Panc1 (cell line): Measurements from ENCODE around the gene MTF2. TPM values are rescaled to one million over a fixed set of nuclear protein-coding genes. Genes with fewer than 3 reads are reported as not detected.
"Not testable (repeated sequence)": the region's sequence is repeated elsewhere in the genome, so short reads cannot be mapped to it uniquely, and the experiment has no call there.

Experiments
- ATAC-seq: fragments of 200-7000 bp; cut with Tn5 transposase; 2 replicates; pipeline ENCODE4 v1.9.1; 2020; ENCODE audit warnings: mild to moderate bottlenecking, moderate library complexity
- BruUV-seq: library from RNA; stranded (reverse); fragments of 400-500 nt; replicated peaks from 2 replicates; lab custom pipeline; 2021; lab: Mats Ljungman, UMichigan
- CTCF ChIA-PET: fragments of 300-600 bp; sonication (Branson Sonifier 250); formaldehyde crosslinking; loops from one replicate; lab custom pipeline; 2022; ENCODE audit warnings: antibody characterized with exemption; lab: Charles Lee
- POLR2A ChIA-PET: fragments of 300-600 bp; sonication (Branson Sonifier 250); formaldehyde crosslinking; loops from one replicate; lab custom pipeline; 2022; ENCODE audit warnings: antibody characterized with exemption; lab: Charles Lee
- DNase-seq: peaks from one replicate; pipeline ENCODE4 v3.0.0-alpha.2; 2010; ENCODE audit warnings: low read depth, low spot score
- H3K27ac ChIP-seq: 2 replicates; pipeline ENCODE4 v1.5.1; 2011; ENCODE audit warnings: mild to moderate bottlenecking, low read length, inconsistent platforms
- H3K27me3 ChIP-seq: fragments of 200-500 bp; sonication (Bioruptor generic); 2 replicates; pipeline ENCODE4 v1.6.0; 2014; ENCODE audit warnings: low read length, inconsistent platforms; ENCODE audit not compliant: control insufficient read depth, insufficient read depth
- H3K36me3 ChIP-seq: fragments of 200-500 bp; sonication (Bioruptor generic); 2 replicates; pipeline ENCODE4 v1.5.1; 2014; ENCODE audit warnings: inconsistent platforms, mild to moderate bottlenecking, low read length, moderate library complexity; ENCODE audit not compliant: control insufficient read depth, insufficient read depth
- H3K4me1 ChIP-seq: 2 replicates; pipeline ENCODE4 v1.5.1; 2011; ENCODE audit warnings: inconsistent platforms, mild to moderate bottlenecking, low read length, moderate library complexity; ENCODE audit not compliant: control insufficient read depth, insufficient read depth
- H3K4me3 ChIP-seq, 2 experiments: 2 replicates each; pipeline ENCODE4 v1.5.1; 2011 to 2012; ENCODE audit warnings: low read depth in 2 of 2, low read length in 2 of 2, mild to moderate bottlenecking in 2 of 2, inconsistent platforms in 1 of 2, moderate library complexity in 1 of 2
- H3K9me3 ChIP-seq: fragments of 200-500 bp; sonication (Bioruptor generic); 2 replicates; pipeline ENCODE4 v1.5.1; 2014; ENCODE audit warnings: low read depth, mild to moderate bottlenecking, inconsistent platforms, low read length, moderate library complexity; ENCODE audit not compliant: control insufficient read depth, insufficient read depth
- POLR2AphosphoS5 ChIP-seq: IDR thresholded peaks from 2 replicates; pipeline ENCODE4 v1.6.1; 2012; ENCODE audit warnings: mild to moderate bottlenecking, low read depth, low read length, moderate library complexity
- SIN3A ChIP-seq: IDR thresholded peaks from 2 replicates; pipeline ENCODE4 v1.6.1; 2012; ENCODE audit warnings: low read depth, mild to moderate bottlenecking, low read length, moderate library complexity, borderline replicate concordance; ENCODE audit not compliant: insufficient read depth
- TCF7L2 ChIP-seq: IDR thresholded peaks from 2 replicates; pipeline ENCODE4 v1.6.1; 2011; ENCODE audit warnings: mild to moderate bottlenecking, low read depth, low read length, inconsistent platforms
- in situ Hi-C: cut with HindIII; loops from 2 replicates; pipeline ENCODE4 v1.10.0; 2016; ENCODE audit warnings: low sequenced_read_pairs, low pct_unique_long_range_greater_than_20kb
- intact Hi-C: fragments of 100-400 bp; cut with micrococcal nuclease; formaldehyde crosslinking; loops from one replicate; pipeline ENCODE4 v1.10.0; 2022; ENCODE audit not compliant: unreplicated experiment
- total RNA-seq: library from RNA; stranded (reverse); gene quantifications from one replicate; pipeline ENCODE4 v1.2.1, GENCODE V29; 2021; ENCODE audit not compliant: unreplicated experiment
- TF ChIP-seq, protein P1 (sequence below): fragments of 450-650 bp; IDR thresholded peaks from 2 replicates; pipeline ENCODE4 v1.5.1; 2017; ENCODE audit warnings: mild to moderate bottlenecking
- TF ChIP-seq, protein P2 (sequence below), 2 experiments: IDR thresholded peaks; 2 replicates each; pipeline ENCODE4 v1.6.1; 2011 to 2012; ENCODE audit warnings: low read depth in 2 of 2, control low read depth in 1 of 2, low read length in 1 of 2, mild to moderate bottlenecking in 1 of 2, moderate library complexity in 1 of 2; ENCODE audit not compliant: insufficient read depth in 1 of 2

The MTF2 gene
- total RNA-seq, 1 experiment from 2014 or later = 24.8 TPM

DNA sequence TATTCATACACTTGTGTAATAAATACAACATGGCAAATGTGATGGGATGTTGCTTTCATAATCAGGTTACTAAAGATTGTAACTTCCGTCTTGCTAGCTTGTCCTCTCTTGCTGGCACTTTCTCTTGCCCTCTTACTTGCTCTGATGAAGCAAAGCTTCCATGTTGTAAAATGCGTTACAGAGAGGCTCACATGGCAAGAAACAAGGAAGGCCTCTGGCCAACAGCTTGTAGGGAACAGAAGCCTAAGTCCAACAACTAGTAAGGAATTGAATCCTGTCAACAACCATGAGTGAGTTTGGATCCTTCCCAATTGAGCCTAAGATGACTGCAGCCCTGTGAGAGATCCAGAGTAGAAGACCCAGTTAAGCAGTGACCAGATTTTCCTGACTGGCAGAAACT is 85.7 kb downstream of the MTF2 start:
- intact Hi-C loops (no loop called here), in situ Hi-C loops (no loop called here)
- H3K27me3 ChIP-seq = no peaks in the 10 kb centered on the region
- no TSS peak for BruUV-seq
- H3K36me3 ChIP-seq = no peaks in the 10 kb centered on the region
- DNase-seq = no peak
- TF ChIP-seq, protein P1, sequence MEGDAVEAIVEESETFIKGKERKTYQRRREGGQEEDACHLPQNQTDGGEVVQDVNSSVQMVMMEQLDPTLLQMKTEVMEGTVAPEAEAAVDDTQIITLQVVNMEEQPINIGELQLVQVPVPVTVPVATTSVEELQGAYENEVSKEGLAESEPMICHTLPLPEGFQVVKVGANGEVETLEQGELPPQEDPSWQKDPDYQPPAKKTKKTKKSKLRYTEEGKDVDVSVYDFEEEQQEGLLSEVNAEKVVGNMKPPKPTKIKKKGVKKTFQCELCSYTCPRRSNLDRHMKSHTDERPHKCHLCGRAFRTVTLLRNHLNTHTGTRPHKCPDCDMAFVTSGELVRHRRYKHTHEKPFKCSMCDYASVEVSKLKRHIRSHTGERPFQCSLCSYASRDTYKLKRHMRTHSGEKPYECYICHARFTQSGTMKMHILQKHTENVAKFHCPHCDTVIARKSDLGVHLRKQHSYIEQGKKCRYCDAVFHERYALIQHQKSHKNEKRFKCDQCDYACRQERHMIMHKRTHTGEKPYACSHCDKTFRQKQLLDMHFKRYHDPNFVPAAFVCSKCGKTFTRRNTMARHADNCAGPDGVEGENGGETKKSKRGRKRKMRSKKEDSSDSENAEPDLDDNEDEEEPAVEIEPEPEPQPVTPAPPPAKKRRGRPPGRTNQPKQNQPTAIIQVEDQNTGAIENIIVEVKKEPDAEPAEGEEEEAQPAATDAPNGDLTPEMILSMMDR = no peak
- TF ChIP-seq, protein P2, sequence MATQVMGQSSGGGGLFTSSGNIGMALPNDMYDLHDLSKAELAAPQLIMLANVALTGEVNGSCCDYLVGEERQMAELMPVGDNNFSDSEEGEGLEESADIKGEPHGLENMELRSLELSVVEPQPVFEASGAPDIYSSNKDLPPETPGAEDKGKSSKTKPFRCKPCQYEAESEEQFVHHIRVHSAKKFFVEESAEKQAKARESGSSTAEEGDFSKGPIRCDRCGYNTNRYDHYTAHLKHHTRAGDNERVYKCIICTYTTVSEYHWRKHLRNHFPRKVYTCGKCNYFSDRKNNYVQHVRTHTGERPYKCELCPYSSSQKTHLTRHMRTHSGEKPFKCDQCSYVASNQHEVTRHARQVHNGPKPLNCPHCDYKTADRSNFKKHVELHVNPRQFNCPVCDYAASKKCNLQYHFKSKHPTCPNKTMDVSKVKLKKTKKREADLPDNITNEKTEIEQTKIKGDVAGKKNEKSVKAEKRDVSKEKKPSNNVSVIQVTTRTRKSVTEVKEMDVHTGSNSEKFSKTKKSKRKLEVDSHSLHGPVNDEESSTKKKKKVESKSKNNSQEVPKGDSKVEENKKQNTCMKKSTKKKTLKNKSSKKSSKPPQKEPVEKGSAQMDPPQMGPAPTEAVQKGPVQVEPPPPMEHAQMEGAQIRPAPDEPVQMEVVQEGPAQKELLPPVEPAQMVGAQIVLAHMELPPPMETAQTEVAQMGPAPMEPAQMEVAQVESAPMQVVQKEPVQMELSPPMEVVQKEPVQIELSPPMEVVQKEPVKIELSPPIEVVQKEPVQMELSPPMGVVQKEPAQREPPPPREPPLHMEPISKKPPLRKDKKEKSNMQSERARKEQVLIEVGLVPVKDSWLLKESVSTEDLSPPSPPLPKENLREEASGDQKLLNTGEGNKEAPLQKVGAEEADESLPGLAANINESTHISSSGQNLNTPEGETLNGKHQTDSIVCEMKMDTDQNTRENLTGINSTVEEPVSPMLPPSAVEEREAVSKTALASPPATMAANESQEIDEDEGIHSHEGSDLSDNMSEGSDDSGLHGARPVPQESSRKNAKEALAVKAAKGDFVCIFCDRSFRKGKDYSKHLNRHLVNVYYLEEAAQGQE (IDR thresholded peaks at IDR 0.05; ENCODE audit: insufficient read depth in 1 of 2, low read depth in 2 of 2, low read length in 1 of 2) = no peak
- no peak for TF ChIP-seq TCF7L2
- TF ChIP-seq SIN3A = no peak
- TF ChIP-seq POLR2AphosphoS5 = no peak
- H3K4me3 ChIP-seq = no peak overlapping the region
- no peak for ATAC-seq
- 0 out of 2 replicates have a peak, but pooled peaks cover 3% of the 10 kb centered on the region for H3K9me3 ChIP-seq
- CTCF ChIA-PET = interaction anchor here (0.6 kb wide), 1 partner anchor 298 kb away, joined by 11 read pairs; no protein-coding TSS in a partner anchor
- no peak overlapping the region for H3K27ac ChIP-seq
- no peaks in the 10 kb centered on the region for H3K4me1 ChIP-seq
- POLR2A ChIA-PET = no interaction called here

DNA sequence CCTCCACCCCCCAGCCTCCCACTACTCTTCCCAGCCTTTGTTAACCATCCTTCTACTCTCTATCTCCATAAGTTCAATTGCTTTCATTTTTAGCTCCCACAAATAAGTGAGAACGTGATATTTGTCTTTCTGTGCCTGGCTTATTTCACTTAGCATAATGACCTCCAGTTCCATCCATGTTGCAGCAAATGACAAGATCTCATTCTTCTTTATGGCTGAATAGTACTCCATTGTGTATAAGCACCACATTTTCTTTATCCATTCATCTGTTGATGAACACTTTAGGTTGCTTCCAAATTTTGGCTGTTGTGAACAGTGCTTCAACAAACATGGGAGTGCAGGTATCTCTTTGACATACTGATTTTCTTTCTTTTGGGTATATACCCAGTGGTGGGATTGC is 86.8 kb downstream of the MTF2 start:
- H3K4me3 ChIP-seq, H3K9me3 ChIP-seq, H3K27ac ChIP-seq, H3K27me3 ChIP-seq, intact Hi-C loops, H3K4me1 ChIP-seq, CTCF ChIA-PET, H3K36me3 ChIP-seq, DNase-seq, POLR2A ChIA-PET, in situ Hi-C loops, ATAC-seq: not testable (repeated sequence)
- BruUV-seq = TSS peak; percentile 39

DNA sequence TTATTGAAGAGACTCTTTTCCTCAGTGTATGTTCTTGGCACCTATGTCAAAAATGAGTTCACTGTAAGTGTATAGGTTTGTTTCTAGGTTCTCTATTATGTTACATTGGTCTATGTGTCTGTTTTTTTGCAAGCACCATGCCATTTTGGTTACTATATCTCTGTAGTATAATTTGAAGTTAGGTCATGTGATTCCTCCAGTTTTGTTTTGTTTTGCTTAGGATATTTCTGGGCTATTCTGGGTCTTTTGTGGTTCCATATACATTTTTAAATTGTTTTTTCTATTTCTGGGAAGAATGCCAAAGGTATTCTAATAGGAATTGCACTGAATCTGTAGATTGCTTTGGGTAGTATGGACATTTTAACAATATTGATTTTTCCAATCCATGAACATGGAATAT is 87.9 kb downstream of the MTF2 start:
- intact Hi-C loops (no loop called here), in situ Hi-C loops (no loop called here)
- H3K27ac ChIP-seq = no peak overlapping the region
- POLR2A ChIA-PET = no interaction called here
- H3K36me3 ChIP-seq = no peaks in the 10 kb centered on the region
- CTCF ChIA-PET = no interaction called here
- H3K4me1 ChIP-seq = no peaks in the 10 kb centered on the region
- no peaks in the 10 kb centered on the region for H3K27me3 ChIP-seq
- DNase-seq (no peak), ATAC-seq (no peak)
- H3K4me3 ChIP-seq = no peak overlapping the region
- H3K9me3 ChIP-seq = 0 out of 2 replicates have a peak, but pooled peaks cover 3% of the 10 kb centered on the region
- no peak for TF ChIP-seq TCF7L2
- BruUV-seq = no TSS peak

DNA sequence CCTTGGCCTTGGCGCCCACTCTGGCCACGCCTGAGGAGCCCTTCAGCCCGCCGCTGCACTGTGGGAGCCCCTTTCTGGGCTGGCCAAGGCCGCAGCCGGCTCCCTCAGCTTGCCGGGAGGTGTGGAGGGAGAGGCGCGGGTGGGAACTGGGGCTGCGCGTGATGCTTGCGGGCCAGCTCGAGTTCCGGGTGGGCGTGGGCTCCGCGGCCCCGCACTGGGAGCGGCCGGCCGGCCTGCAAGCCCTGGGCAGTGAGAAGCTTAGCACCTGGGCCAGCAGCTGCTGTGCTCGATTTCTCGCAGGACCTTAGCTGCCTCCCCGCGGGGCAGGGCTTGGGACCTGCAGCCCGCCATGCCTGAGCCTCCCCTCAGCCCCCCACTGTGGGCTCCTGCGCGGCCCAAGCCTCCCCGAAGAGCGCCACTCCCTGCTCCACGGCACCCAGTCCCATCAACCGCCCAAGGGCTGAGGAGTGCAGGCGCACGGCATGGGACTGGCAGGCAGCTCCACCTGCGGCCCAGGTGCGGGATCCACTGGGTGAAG is 91.1 kb downstream of the MTF2 start:
- H3K27me3 ChIP-seq, H3K9me3 ChIP-seq, in situ Hi-C loops, CTCF ChIA-PET, POLR2A ChIA-PET, H3K27ac ChIP-seq, ATAC-seq, intact Hi-C loops, DNase-seq, H3K36me3 ChIP-seq, BruUV-seq, H3K4me1 ChIP-seq, H3K4me3 ChIP-seq: not testable (repeated sequence)
